IPS-18c (cell line): ENCODE measurements around the gene MCC.
"Not testable (repeated sequence)": the region's sequence is repeated elsewhere in the genome, so short reads cannot be mapped to it uniquely, and the experiment has no call there.

Experiments
- H3K4me3 ChIP-seq: 2 replicates; pipeline ENCODE4 v1.7.0; 2013; ENCODE audit warnings: low read depth, mild to moderate bottlenecking, low read length, moderate library complexity; ENCODE audit not compliant: insufficient read depth
- H3K9me3 ChIP-seq: one replicate; pipeline ENCODE4 v1.6.1; 2013; ENCODE audit warnings: mild to moderate bottlenecking, low read length, moderate library complexity; ENCODE audit not compliant: control insufficient read depth, insufficient read depth

MCC gene

DNA sequence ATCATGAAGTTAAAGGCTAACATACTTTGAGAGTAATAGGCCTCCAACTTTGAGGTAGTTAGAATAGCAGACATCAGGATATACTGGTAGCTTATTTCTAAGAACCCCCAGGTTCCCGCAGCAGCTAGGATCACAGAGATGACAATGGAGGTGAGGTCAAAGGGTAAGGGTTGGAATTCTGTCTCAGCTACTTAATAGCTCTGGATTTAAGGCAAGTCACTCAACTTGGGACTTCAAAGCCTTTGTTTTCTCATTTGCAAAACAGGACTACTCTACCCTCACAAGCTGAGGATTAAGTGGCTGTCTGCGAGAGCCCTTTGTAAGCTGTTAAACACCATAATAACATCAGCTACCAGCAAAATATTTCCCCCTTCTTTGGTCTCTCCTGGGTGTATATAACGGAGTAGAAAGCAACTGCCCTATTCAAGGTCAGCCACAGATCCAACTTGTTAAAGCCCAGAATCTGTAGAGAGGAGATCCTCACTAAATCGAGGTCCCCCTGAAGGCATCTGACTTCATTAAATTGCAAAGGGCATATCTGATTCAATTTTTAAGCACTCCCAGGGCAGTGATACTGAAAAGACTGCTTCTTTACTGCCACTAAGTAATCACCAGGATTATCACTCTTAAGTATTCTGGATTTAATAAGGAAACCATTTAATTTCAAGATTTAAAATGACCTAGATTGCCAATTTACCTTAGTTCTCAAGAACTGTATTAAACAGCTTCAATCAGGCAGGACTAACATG, 407.0 kb downstream of the MCC start:
- Histone ChIP-seq H3K9me3 (no peaks in the 10 kb centered on the region), H3K4me3 (no peak overlapping the region)

- H3K4me3 ChIP-seq, H3K9me3 ChIP-seq: not testable (repeated sequence)
Observed at GRCh38 chr5:113076649-113077048, 411.6 kb downstream of the MCC start.

DNA sequence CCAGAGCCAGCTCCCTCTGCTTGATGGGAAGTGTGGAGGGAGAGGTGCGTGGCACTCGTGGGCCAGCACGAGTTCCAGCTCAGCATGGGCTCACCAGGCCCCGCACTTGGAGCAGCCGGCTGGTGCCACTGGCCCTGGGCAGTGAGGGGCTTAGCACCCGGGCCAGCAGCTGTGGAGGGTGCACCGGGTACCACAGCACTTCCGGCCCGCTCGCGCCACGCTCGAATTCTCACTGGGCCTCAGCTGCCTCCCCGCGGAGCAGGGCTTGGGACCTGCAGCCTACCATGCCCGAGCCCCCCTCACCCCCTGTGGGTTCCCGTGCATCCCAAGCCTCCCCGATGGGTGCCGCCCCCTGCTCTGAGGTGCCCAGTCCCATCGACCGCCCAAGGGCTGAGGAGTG, 413.2 kb downstream of the MCC start:
- no peak overlapping the region for H3K4me3 ChIP-seq
- H3K9me3 ChIP-seq: no peaks in the 10 kb centered on the region

- not testable (repeated sequence) for H3K4me3 ChIP-seq, H3K9me3 ChIP-seq
Observed at GRCh38 chr5:113073629-113074034, 414.6 kb downstream of the MCC start.

GRCh38 chr5:113071401-113071800, 416.9 kb downstream of the MCC start:
- H3K4me3 ChIP-seq: no peak overlapping the region
- no peaks in the 10 kb centered on the region for H3K9me3 ChIP-seq

DNA sequence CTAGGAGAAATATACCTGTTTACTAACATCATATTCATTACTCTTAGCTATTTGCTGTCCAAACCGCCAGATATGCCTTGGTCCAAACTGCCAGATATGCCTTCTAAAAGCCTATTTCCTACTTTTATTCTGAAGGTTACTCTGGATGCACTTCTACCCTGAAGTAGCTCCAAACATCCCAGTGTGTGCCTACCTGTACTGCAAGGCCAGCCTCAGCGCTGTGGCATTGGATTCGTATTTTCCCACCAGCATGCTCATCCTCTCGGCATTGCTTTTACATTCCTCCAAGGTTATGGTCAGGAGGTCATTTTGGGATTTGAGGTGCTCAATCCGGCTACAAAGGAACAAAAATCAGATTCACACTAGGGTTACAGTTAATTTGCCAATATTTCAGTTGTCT, 417.4 kb downstream of the MCC start:
- Histone ChIP-seq H3K4me3 (no peak overlapping the region), H3K9me3 (no peaks in the 10 kb centered on the region)

DNA sequence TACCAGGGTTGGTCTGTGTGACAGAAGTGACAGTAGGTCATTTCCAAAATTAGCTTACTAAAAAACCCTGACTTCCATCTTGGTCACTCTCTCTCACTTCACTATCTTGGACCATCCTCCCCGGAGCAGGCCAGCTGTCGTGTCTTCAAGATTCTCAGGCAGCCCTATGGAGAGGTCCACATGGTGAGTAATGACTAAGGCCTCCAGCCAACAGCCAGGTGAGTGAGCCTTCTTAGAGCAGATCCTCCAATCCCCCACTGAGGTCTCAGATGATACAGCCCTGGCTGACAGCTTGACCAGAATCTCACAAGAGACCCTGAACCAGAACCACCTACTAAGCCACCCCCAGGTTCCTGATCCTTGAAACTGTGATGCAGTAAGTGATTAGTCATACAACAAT, 419.7 kb downstream of the MCC start:
- H3K4me3 ChIP-seq: no peak overlapping the region
- no peaks in the 10 kb centered on the region for H3K9me3 ChIP-seq

DNA sequence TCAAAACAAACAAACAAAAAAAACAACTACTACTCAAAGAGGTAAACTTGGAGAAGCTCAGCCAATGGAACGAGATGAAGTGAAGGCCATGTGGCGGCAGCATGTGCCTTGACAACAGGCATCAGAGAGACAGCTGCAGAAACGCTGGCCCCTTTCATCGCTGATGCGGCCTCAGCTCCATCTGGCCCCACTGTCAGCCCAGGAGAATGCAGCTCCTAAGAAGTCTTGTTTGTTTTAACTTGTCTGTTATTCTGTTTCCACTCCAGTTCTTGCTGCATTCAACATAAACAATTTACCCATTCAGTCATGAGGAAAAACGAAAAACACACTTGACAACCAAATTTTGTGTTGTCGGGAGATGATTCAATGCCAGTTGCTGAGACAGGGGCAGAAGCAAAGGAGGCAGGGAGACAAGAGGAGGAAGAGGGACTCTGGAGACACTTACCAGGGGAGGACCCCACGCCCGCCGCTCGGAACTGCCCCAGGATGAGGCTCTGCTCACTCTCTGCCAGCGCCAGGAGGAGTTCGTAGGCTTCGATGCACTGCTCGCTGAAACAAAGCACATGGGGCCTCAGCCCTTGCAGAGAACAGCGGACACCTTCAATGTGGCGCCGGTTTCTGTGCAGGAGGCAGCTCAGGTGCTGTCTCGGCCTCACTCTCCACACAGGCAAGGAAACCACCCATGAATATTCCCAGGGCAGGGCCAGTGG, 420.5 kb downstream of the MCC start:
- H3K9me3 ChIP-seq: no peaks in the 10 kb centered on the region
- no peak overlapping the region for H3K4me3 ChIP-seq

DNA sequence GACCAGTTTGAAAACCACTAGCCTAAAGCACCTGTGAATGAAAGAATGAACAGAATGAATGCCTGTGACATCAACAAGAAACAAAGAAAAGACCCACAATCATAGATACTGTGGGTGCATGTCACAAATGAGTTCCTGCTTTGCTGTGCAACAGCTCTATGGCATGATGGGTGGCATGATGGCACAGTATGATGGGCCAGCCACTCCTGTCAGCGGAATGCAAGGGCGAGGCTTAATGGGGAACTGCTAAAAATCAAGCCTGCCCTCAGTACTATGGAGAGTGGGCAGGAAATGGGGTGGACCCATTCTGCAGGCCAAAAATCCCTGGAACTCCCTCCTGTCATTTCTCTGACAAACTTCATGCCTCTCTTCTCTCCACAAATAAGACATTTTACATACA, 422.6 kb downstream of the MCC start:
- Histone ChIP-seq H3K9me3 (no peaks in the 10 kb centered on the region), H3K4me3 (no peak overlapping the region)

- Histone ChIP-seq H3K4me3 (no peak overlapping the region), H3K9me3 (no peaks in the 10 kb centered on the region)
Observed at GRCh38 chr5:113064806-113065205, 423.4 kb downstream of the MCC start.

GRCh38 chr5:113063927-113064326, 424.3 kb downstream of the MCC start:
- Histone ChIP-seq H3K4me3 (no peak overlapping the region), H3K9me3 (no peaks in the 10 kb centered on the region)

GRCh38 chr5:113062869-113063508, 425.3 kb downstream of the MCC start:
- Histone ChIP-seq H3K9me3 (no peaks in the 10 kb centered on the region), H3K4me3 (no peak overlapping the region)

DNA sequence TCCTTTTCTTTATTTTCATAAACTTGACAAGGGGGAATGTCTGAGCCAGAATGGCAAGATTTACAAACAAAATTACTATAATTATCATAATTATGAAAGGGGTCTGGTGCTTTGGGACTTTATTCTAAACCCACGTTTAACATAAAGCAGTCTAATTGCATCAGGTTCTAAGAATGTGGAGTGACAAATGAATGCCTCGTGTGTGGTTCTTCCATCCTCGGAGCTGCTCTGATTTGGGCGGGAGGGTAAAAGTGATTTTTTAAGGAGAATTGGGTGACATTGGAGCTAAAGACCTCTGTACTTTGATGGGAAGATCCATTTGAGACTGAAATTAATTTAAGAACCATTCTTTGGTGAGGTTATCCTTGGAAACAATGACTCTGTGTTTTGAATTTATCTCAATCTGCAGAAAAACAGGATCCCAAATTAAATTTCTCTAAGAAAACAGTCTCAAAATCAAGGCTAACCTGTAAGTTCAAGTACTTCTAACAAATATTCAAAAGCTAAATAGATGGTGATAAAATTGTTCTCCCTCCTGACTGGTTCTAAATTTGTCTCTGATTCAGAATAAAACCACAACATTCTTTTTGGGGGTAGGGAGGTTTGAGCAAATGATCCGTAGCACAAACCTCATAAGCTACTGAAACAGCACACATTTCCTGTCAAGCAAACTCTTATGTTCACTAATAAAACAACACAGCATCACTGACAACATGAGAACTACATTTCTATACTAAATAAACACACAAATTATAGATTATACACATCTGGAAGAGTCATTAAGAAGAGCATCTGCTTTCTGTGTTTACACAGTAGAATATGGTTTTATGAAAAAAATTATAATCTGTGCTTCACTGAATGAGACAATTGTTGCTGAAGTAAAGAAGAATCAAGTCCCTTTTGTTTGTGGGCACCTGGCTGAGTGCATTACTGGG, 426.1 kb downstream of the MCC start:
- H3K4me3 ChIP-seq: no peak overlapping the region
- H3K9me3 ChIP-seq: no peaks in the 10 kb centered on the region

DNA sequence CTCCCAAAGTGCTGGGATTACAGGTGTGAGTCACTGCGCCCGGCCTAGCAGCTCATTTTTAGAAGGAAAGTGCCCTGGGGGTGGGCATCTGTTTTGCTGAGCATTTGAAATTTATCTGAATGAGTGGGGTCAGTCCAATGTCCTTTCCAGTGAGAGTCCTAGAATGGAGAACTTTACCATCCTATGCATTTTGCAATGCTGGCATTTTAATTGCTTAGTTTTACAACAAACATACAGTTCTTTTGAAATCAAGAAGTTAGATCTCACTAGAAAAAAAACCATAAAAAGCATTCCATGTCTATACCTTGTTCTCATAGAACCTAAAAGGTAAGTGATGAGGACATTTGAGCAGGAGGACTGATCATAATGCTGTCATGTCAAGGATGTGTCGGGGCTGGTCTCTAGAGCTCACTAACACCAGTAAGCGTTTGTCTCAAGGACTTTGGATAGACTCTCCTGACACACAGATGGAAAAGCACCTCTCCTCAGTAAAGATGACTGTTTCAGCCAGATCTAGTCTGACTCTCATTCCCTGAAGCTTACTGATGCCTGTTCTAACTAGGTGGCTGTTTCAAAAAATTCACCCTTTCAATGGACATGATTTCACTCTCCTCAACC, 427.7 kb downstream of the MCC start:
- H3K4me3 ChIP-seq: no peak overlapping the region
- H3K9me3 ChIP-seq: no peaks in the 10 kb centered on the region

GRCh38 chr5:113059232-113060040, 428.8 kb downstream of the MCC start:
- no peak overlapping the region for H3K4me3 ChIP-seq
- no peaks in the 10 kb centered on the region for H3K9me3 ChIP-seq

GRCh38 chr5:113058706-113059226, 429.5 kb downstream of the MCC start:
- H3K9me3 ChIP-seq: no peaks in the 10 kb centered on the region
- H3K4me3 ChIP-seq: no peak overlapping the region
